Trophoblast cell (in vitro differentiated cells and primary cell): ENCODE results near the gene KLF7.

Experiments
- DNase-seq, 2 donors: peaks; one replicate each; pipeline ENCODE4 v3.0.0-alpha.2; 2016
- H2AFZ ChIP-seq: 2 replicates; pipeline ENCODE4 v1.6.1; 2013; ENCODE audit warnings: low read length, moderate library complexity, mild to moderate bottlenecking; ENCODE audit not compliant: insufficient read depth, poor library complexity
- H2AK5ac ChIP-seq: 2 replicates; pipeline ENCODE4 v1.6.1; 2013; ENCODE audit warnings: mild to moderate bottlenecking, low read length
- H2BK120ac ChIP-seq: 2 replicates; pipeline ENCODE4 v1.6.1; 2013; ENCODE audit warnings: low read length, mild to moderate bottlenecking, moderate library complexity; ENCODE audit not compliant: insufficient read depth, poor library complexity
- H2BK12ac ChIP-seq: 2 replicates; pipeline ENCODE4 v1.6.1; 2013; ENCODE audit warnings: mild to moderate bottlenecking, low read length, moderate library complexity
- H2BK5ac ChIP-seq: 2 replicates; pipeline ENCODE4 v1.6.1; 2013; ENCODE audit warnings: low read length, low read depth, moderate library complexity, mild to moderate bottlenecking; ENCODE audit not compliant: poor library complexity
- H3K14ac ChIP-seq: 2 replicates; pipeline ENCODE4 v1.6.1; 2013; ENCODE audit warnings: mild to moderate bottlenecking, low read length
- H3K18ac ChIP-seq: 2 replicates; pipeline ENCODE4 v1.6.1; 2013; ENCODE audit warnings: mild to moderate bottlenecking, low read length
- H3K23ac ChIP-seq: 2 replicates; pipeline ENCODE4 v1.6.1; 2013; ENCODE audit warnings: low read length
- H3K27ac ChIP-seq: 2 replicates; pipeline ENCODE4 v1.5.1; 2013; ENCODE audit warnings: low read depth, mild to moderate bottlenecking, inconsistent platforms, low read length, moderate library complexity
- H3K27me3 ChIP-seq: 2 replicates; pipeline ENCODE4 v1.6.1; 2013; ENCODE audit warnings: inconsistent platforms, mild to moderate bottlenecking, low read length, moderate library complexity; ENCODE audit not compliant: insufficient read depth
- H3K36me3 ChIP-seq, 2 experiments: 1 replicate in 1 of 2; 2 replicates in 1 of 2; pipeline ENCODE4 v1.6.1; 2013; ENCODE audit warnings: low read length in 2 of 2, mild to moderate bottlenecking in 2 of 2, moderate library complexity in 1 of 2; ENCODE audit not compliant: insufficient read depth in 2 of 2, control insufficient read depth in 1 of 2
- H3K4ac ChIP-seq: 2 replicates; pipeline ENCODE4 v1.6.1; 2013; ENCODE audit warnings: low read depth, mild to moderate bottlenecking, low read length, moderate library complexity
- H3K4me1 ChIP-seq, 2 experiments: 1 replicate in 1 of 2; 2 replicates in 1 of 2; pipeline ENCODE4 v1.6.1; 2013; ENCODE audit warnings: low read length in 2 of 2, mild to moderate bottlenecking in 2 of 2, moderate library complexity in 1 of 2; ENCODE audit not compliant: insufficient read depth in 2 of 2, control insufficient read depth in 1 of 2
- H3K4me2 ChIP-seq: 2 replicates; pipeline ENCODE4 v1.6.1; 2013; ENCODE audit warnings: inconsistent platforms, mild to moderate bottlenecking, low read length, moderate library complexity
- H3K4me3 ChIP-seq: 2 replicates; pipeline ENCODE4 v1.5.1; 2013; ENCODE audit warnings: mild to moderate bottlenecking, low read depth, low read length, inconsistent platforms
- H3K79me1 ChIP-seq: one replicate; pipeline ENCODE4 v1.6.1; 2013; ENCODE audit warnings: low read length
- H3K79me2 ChIP-seq: 2 replicates; pipeline ENCODE4 v1.6.1; 2013; ENCODE audit warnings: low read length, mild to moderate bottlenecking; ENCODE audit not compliant: control insufficient read depth, insufficient read depth, poor library complexity
- H3K9ac ChIP-seq: 2 replicates; pipeline ENCODE4 v1.6.1; 2013; ENCODE audit warnings: mild to moderate bottlenecking, low read length
- H3K9me3 ChIP-seq: 2 replicates; pipeline ENCODE4 v1.6.1; 2013; ENCODE audit warnings: low read depth, mild to moderate bottlenecking, control low read depth, inconsistent platforms, low read length; ENCODE audit not compliant: insufficient read depth
- H4K12ac ChIP-seq: 2 replicates; pipeline ENCODE4 v1.6.1; 2013; ENCODE audit warnings: low read depth, mild to moderate bottlenecking, low read length, moderate library complexity
- H4K8ac ChIP-seq: 2 replicates; pipeline ENCODE4 v1.6.1; 2013; ENCODE audit warnings: low read depth, mild to moderate bottlenecking, low read length, moderate library complexity
- H4K91ac ChIP-seq: one replicate; pipeline ENCODE4 v1.6.1; 2013; ENCODE audit warnings: low read depth, mild to moderate bottlenecking, low read length, moderate library complexity
- WGBS: extraction: QIAGEN DNeasy Blood & Tissue Kit; methylation state at CpG from one replicate; pipeline ENCODE4 v1.1.7; 2013; ENCODE audit warnings: missing lambda C conversion rate; ENCODE audit not compliant: insufficient read length, insufficient coverage; ENCODE audit errors: extremely low coverage; 5-methylcytosine and 5-hydroxymethylcytosine counted together

KLF7 gene

GRCh38 chr2:207091176-207091575 is 74.6 kb downstream of the KLF7 start:
- Histone ChIP-seq H2BK5ac (no peak overlapping the region), H2BK120ac (no peak overlapping the region), H3K36me3 (peaks cover under 1 to 5% of the 10 kb centered on the region in 2 experiments), H4K8ac (no peak overlapping the region), H3K4me2 (no peak overlapping the region), H3K9me3 (no peaks in the 10 kb centered on the region), H4K91ac (no peak overlapping the region), H2AK5ac (no peak overlapping the region), H2AFZ (no peak overlapping the region), H3K4ac (no peak overlapping the region), H3K14ac (no peak overlapping the region), H3K4me3 (no peak overlapping the region), H3K27me3 (no peaks in the 10 kb centered on the region), H2BK12ac (no peak overlapping the region), H3K79me2 (no peaks in the 10 kb centered on the region), H3K27ac (no peak overlapping the region), H3K9ac (no peak overlapping the region), H3K4me1 (no peaks in the 10 kb centered on the region), H3K18ac (no peak overlapping the region), H4K12ac (no peak overlapping the region), H3K79me1 (no peaks in the 10 kb centered on the region), H3K23ac (no peak overlapping the region)
- no peak for DNase-seq
- no CpG with 5 or more reads among the region's 2 CpGs for WGBS

GRCh38 chr2:207090389-207090788 is 75.4 kb downstream of the KLF7 start:
- H2AK5ac ChIP-seq: no peak overlapping the region
- no CpG with 5 or more reads among the region's 5 CpGs for WGBS

GRCh38 chr2:207088839-207089238 is 76.9 kb downstream of the KLF7 start:
- no peak overlapping the region for H2AFZ ChIP-seq
- no peak overlapping the region for H2AK5ac ChIP-seq
- no peak overlapping the region for H4K8ac ChIP-seq
- no peak overlapping the region for H3K23ac ChIP-seq
- no peak overlapping the region for H4K12ac ChIP-seq
- H3K79me1 ChIP-seq: no peaks in the 10 kb centered on the region
- no peak overlapping the region for H3K9ac ChIP-seq
- H2BK12ac ChIP-seq: no peak overlapping the region
- no peak for DNase-seq
- WGBS: no CpG with 5 or more reads among the region's 3 CpGs
- H4K91ac ChIP-seq: no peak overlapping the region
- H2BK120ac ChIP-seq: no peak overlapping the region
- no peaks in the 10 kb centered on the region for H3K79me2 ChIP-seq
- no peak overlapping the region for H3K4me3 ChIP-seq
- no peaks in the 10 kb centered on the region for H3K27me3 ChIP-seq
- peaks cover 2 to 8% of the 10 kb centered on the region in 2 experiments for H3K36me3 ChIP-seq
- no peak overlapping the region for H3K18ac ChIP-seq
- no peaks in the 10 kb centered on the region for H3K9me3 ChIP-seq
- no peaks in the 10 kb centered on the region for H3K4me1 ChIP-seq
- H3K4me2 ChIP-seq: no peak overlapping the region
- H2BK5ac ChIP-seq: no peak overlapping the region
- H3K14ac ChIP-seq: no peak overlapping the region
- no peak overlapping the region for H3K27ac ChIP-seq
- no peak overlapping the region for H3K4ac ChIP-seq

More at GRCh38 chr2:207090389-207090788, 75.4 kb downstream of the KLF7 start:
- Histone ChIP-seq H3K36me3 (peaks cover 2 to 6% of the 10 kb centered on the region in 2 experiments), H3K18ac (no peak overlapping the region), H2BK120ac (no peak overlapping the region), H3K79me1 (no peaks in the 10 kb centered on the region), H2BK12ac (no peak overlapping the region), H3K4me1 (no peaks in the 10 kb centered on the region), H3K9me3 (no peaks in the 10 kb centered on the region), H3K9ac (no peak overlapping the region), H3K4ac (no peak overlapping the region), H3K4me2 (no peak overlapping the region), H3K79me2 (no peaks in the 10 kb centered on the region), H3K14ac (no peak overlapping the region), H3K4me3 (no peak overlapping the region), H2BK5ac (no peak overlapping the region), H4K91ac (no peak overlapping the region), H3K23ac (no peak overlapping the region), H3K27me3 (no peaks in the 10 kb centered on the region), H4K8ac (no peak overlapping the region), H2AFZ (no peak overlapping the region), H4K12ac (no peak overlapping the region), H3K27ac (no peak overlapping the region)
- no peak for DNase-seq

GRCh38 chr2:207088276-207088675 is 77.5 kb downstream of the KLF7 start:
- no peaks in the 10 kb centered on the region for H3K4me1 ChIP-seq
- H2BK12ac ChIP-seq: no peak overlapping the region
- no peak overlapping the region for H4K91ac ChIP-seq
- H3K9me3 ChIP-seq: no peaks in the 10 kb centered on the region
- H3K27ac ChIP-seq: no peak overlapping the region
- H3K9ac ChIP-seq: no peak overlapping the region
- no peak overlapping the region for H4K12ac ChIP-seq
- H3K4me2 ChIP-seq: no peak overlapping the region
- H3K4me3 ChIP-seq: peak overlapping the region; percentile 1
- no peak overlapping the region for H3K18ac ChIP-seq
- H3K14ac ChIP-seq: no peak overlapping the region
- H4K8ac ChIP-seq: no peak overlapping the region
- H3K79me1 ChIP-seq: no peaks in the 10 kb centered on the region
- peaks cover 2 to 8% of the 10 kb centered on the region in 2 experiments for H3K36me3 ChIP-seq
- no peak overlapping the region for H2BK5ac ChIP-seq
- no peak overlapping the region for H2BK120ac ChIP-seq
- no peaks in the 10 kb centered on the region for H3K79me2 ChIP-seq
- no peak overlapping the region for H2AFZ ChIP-seq
- no peaks in the 10 kb centered on the region for H3K27me3 ChIP-seq
- no peak overlapping the region for H3K23ac ChIP-seq
- no peak for DNase-seq
- H2AK5ac ChIP-seq: no peak overlapping the region
- no CpG with 5 or more reads among the region's 7 CpGs for WGBS
- no peak overlapping the region for H3K4ac ChIP-seq
